ENCODE measurements around the gene CACHD1.

Gene CACHD1

GRCh38 chr1:64678366-64678765 is 208.4 kb downstream of the CACHD1 start:
- H3K9me3 ChIP-seq (replicated peaks; ENCODE audit: low read length): no peaks in the 10 kb centered on the region
- no peak overlapping the region for H3K9ac ChIP-seq (ENCODE audit: low read depth, low read length)
- H3K27me3 ChIP-seq (ENCODE audit: control insufficient read depth, insufficient read depth, low read length): no peaks in the 10 kb centered on the region
- H3K4me2 ChIP-seq (ENCODE audit: low read length): no peak overlapping the region
- peaks cover 12% of the 10 kb centered on the region for H3K36me3 ChIP-seq (ENCODE audit: insufficient read depth, low read length)
- H3K4me1 ChIP-seq (ENCODE audit: control insufficient read depth, insufficient read depth, low read length): no peaks in the 10 kb centered on the region
- no peak overlapping the region for H3K4me3 ChIP-seq (ENCODE audit: low read length)

- Histone ChIP-seq H3K4me1 (ENCODE audit: control insufficient read depth, insufficient read depth, low read length) (no peaks in the 10 kb centered on the region), H3K36me3 (ENCODE audit: insufficient read depth, low read length) (peaks cover 12% of the 10 kb centered on the region), H3K4me3 (ENCODE audit: low read length) (no peak overlapping the region), H3K4me2 (ENCODE audit: low read length) (no peak overlapping the region), H3K27me3 (ENCODE audit: control insufficient read depth, insufficient read depth, low read length) (no peaks in the 10 kb centered on the region), H3K9ac (ENCODE audit: low read depth, low read length) (no peak overlapping the region), H3K9me3 (replicated peaks; ENCODE audit: low read length) (no peaks in the 10 kb centered on the region)
Observed at GRCh38 chr1:64679177-64679576, 209.2 kb downstream of the CACHD1 start.

GRCh38 chr1:64680599-64680998 is 210.7 kb downstream of the CACHD1 start:
- H3K9me3 ChIP-seq (replicated peaks; ENCODE audit: low read length): no peaks in the 10 kb centered on the region
- H3K4me2 ChIP-seq (ENCODE audit: low read length): no peak overlapping the region
- no peaks in the 10 kb centered on the region for H3K27me3 ChIP-seq (ENCODE audit: control insufficient read depth, insufficient read depth, low read length)
- H3K4me3 ChIP-seq (ENCODE audit: low read length): no peak overlapping the region
- peaks cover 12% of the 10 kb centered on the region for H3K36me3 ChIP-seq (ENCODE audit: insufficient read depth, low read length)
- no peaks in the 10 kb centered on the region for H3K4me1 ChIP-seq (ENCODE audit: control insufficient read depth, insufficient read depth, low read length)
- H3K9ac ChIP-seq (ENCODE audit: low read depth, low read length): no peak overlapping the region

- no peaks in the 10 kb centered on the region for H3K27me3 ChIP-seq (ENCODE audit: control insufficient read depth, insufficient read depth, low read length)
- H3K4me2 ChIP-seq (ENCODE audit: low read length): no peak overlapping the region
- H3K4me1 ChIP-seq (ENCODE audit: control insufficient read depth, insufficient read depth, low read length): no peaks in the 10 kb centered on the region
- no peak overlapping the region for H3K9ac ChIP-seq (ENCODE audit: low read depth, low read length)
- no peaks in the 10 kb centered on the region for H3K9me3 ChIP-seq (replicated peaks; ENCODE audit: low read length)
- peaks cover 12% of the 10 kb centered on the region for H3K36me3 ChIP-seq (ENCODE audit: insufficient read depth, low read length)
- H3K4me3 ChIP-seq (ENCODE audit: low read length): no peak overlapping the region
Observed at GRCh38 chr1:64681043-64681442, 211.1 kb downstream of the CACHD1 start.

- Histone ChIP-seq H3K9ac (ENCODE audit: low read depth, low read length) (no peak overlapping the region), H3K4me2 (ENCODE audit: low read length) (no peak overlapping the region), H3K36me3 (ENCODE audit: insufficient read depth, low read length) (peaks cover 12% of the 10 kb centered on the region), H3K27me3 (ENCODE audit: control insufficient read depth, insufficient read depth, low read length) (no peaks in the 10 kb centered on the region), H3K4me1 (ENCODE audit: control insufficient read depth, insufficient read depth, low read length) (peaks cover 9% of the 10 kb centered on the region), H3K4me3 (ENCODE audit: low read length) (no peak overlapping the region), H3K9me3 (replicated peaks; ENCODE audit: low read length) (no peaks in the 10 kb centered on the region)
Observed at GRCh38 chr1:64683419-64683818, 213.5 kb downstream of the CACHD1 start.

GRCh38 chr1:64685217-64685616 is 215.3 kb downstream of the CACHD1 start:
- H3K4me2 ChIP-seq (ENCODE audit: low read length): no peak overlapping the region
- H3K9me3 ChIP-seq (replicated peaks; ENCODE audit: low read length): no peaks in the 10 kb centered on the region
- H3K4me3 ChIP-seq (ENCODE audit: low read length): no peak overlapping the region
- peaks cover 8% of the 10 kb centered on the region for H3K36me3 ChIP-seq (ENCODE audit: insufficient read depth, low read length)
- peaks cover 9% of the 10 kb centered on the region for H3K4me1 ChIP-seq (ENCODE audit: control insufficient read depth, insufficient read depth, low read length)
- H3K27me3 ChIP-seq (ENCODE audit: control insufficient read depth, insufficient read depth, low read length): no peaks in the 10 kb centered on the region
- H3K9ac ChIP-seq (ENCODE audit: low read depth, low read length): no peak overlapping the region

- Histone ChIP-seq H3K27me3 (ENCODE audit: control insufficient read depth, insufficient read depth, low read length) (no peaks in the 10 kb centered on the region), H3K4me2 (ENCODE audit: low read length) (no peak overlapping the region), H3K4me3 (ENCODE audit: low read length) (no peak overlapping the region), H3K9me3 (replicated peaks; ENCODE audit: low read length) (no peaks in the 10 kb centered on the region), H3K36me3 (ENCODE audit: insufficient read depth, low read length) (peaks cover 8% of the 10 kb centered on the region), H3K4me1 (ENCODE audit: control insufficient read depth, insufficient read depth, low read length) (peaks cover 9% of the 10 kb centered on the region), H3K9ac (ENCODE audit: low read depth, low read length) (no peak overlapping the region)
Observed at GRCh38 chr1:64685765-64686341, 215.9 kb downstream of the CACHD1 start.

- Histone ChIP-seq H3K4me2 (ENCODE audit: low read length) (no peak overlapping the region), H3K9ac (ENCODE audit: low read depth, low read length) (no peak overlapping the region), H3K4me3 (ENCODE audit: low read length) (no peak overlapping the region), H3K36me3 (ENCODE audit: insufficient read depth, low read length) (peaks cover 4% of the 10 kb centered on the region), H3K9me3 (replicated peaks; ENCODE audit: low read length) (no peaks in the 10 kb centered on the region), H3K27me3 (ENCODE audit: control insufficient read depth, insufficient read depth, low read length) (no peaks in the 10 kb centered on the region), H3K4me1 (ENCODE audit: control insufficient read depth, insufficient read depth, low read length) (peaks cover 17% of the 10 kb centered on the region)
Observed at GRCh38 chr1:64686828-64687724, 217.1 kb downstream of the CACHD1 start.

- Histone ChIP-seq H3K27me3 (ENCODE audit: control insufficient read depth, insufficient read depth, low read length) (no peaks in the 10 kb centered on the region), H3K4me1 (ENCODE audit: control insufficient read depth, insufficient read depth, low read length) (peaks cover 17% of the 10 kb centered on the region)
Observed at GRCh38 chr1:64687725-64688327, 217.9 kb downstream of the CACHD1 start.

GRCh38 chr1:64691626-64692025 is 221.7 kb downstream of the CACHD1 start:
- no peak overlapping the region for H3K4me2 ChIP-seq (ENCODE audit: low read length)
- H3K4me1 ChIP-seq (ENCODE audit: control insufficient read depth, insufficient read depth, low read length): peaks cover 17% of the 10 kb centered on the region
- no peaks in the 10 kb centered on the region for H3K9me3 ChIP-seq (replicated peaks; ENCODE audit: low read length)
- no peaks in the 10 kb centered on the region for H3K27me3 ChIP-seq (ENCODE audit: control insufficient read depth, insufficient read depth, low read length)
- no peak overlapping the region for H3K4me3 ChIP-seq (ENCODE audit: low read length)
- no peaks in the 10 kb centered on the region for H3K36me3 ChIP-seq (ENCODE audit: insufficient read depth, low read length)
- H3K9ac ChIP-seq (ENCODE audit: low read depth, low read length): no peak overlapping the region

More at GRCh38 chr1:64687725-64688327, 217.9 kb downstream of the CACHD1 start:
- Histone ChIP-seq H3K4me2 (ENCODE audit: low read length) (no peak overlapping the region), H3K9me3 (replicated peaks; ENCODE audit: low read length) (no peaks in the 10 kb centered on the region), H3K4me3 (ENCODE audit: low read length) (no peak overlapping the region), H3K9ac (ENCODE audit: low read depth, low read length) (no peak overlapping the region), H3K36me3 (ENCODE audit: insufficient read depth, low read length) (no peaks in the 10 kb centered on the region)

- Histone ChIP-seq H3K4me3 (ENCODE audit: low read length) (no peak overlapping the region), H3K4me2 (ENCODE audit: low read length) (no peak overlapping the region), H3K4me1 (ENCODE audit: control insufficient read depth, insufficient read depth, low read length) (peaks cover 11% of the 10 kb centered on the region), H3K9me3 (replicated peaks; ENCODE audit: low read length) (no peaks in the 10 kb centered on the region), H3K9ac (ENCODE audit: low read depth, low read length) (no peak overlapping the region), H3K36me3 (ENCODE audit: insufficient read depth, low read length) (no peaks in the 10 kb centered on the region), H3K27me3 (ENCODE audit: control insufficient read depth, insufficient read depth, low read length) (no peaks in the 10 kb centered on the region)
Observed at GRCh38 chr1:64692911-64693310, 223.0 kb downstream of the CACHD1 start.

All from skeletal muscle satellite cell (primary cell).